Small intestine (tissue), 16 donors: ENCODE measurements around the gene PHACTR3. TPM values are rescaled to one million over a fixed set of nuclear protein-coding genes. Genes with fewer than 3 reads are reported as not detected.
"Not testable (repeated sequence)": the region's sequence is repeated elsewhere in the genome, so short reads cannot be mapped to it uniquely, and the experiment has no call there.

Experiments
- DNase-seq, 2 donors: peaks; one replicate each; pipeline versions ENCODE4 v3.0.0 to v3.0.0-alpha.2; 2013
- FAIRE-seq: peaks from 2 replicates; lab custom pipeline; 2012; peaks lifted over from hg19 to GRCh38; lab: Jason Lieb, UNC
- H3K27ac ChIP-seq, 3 donors: one replicate each; pipeline ENCODE4 v1.5.1; 2013; ENCODE audit warnings: low read length in 2 of 3, mild to moderate bottlenecking in 2 of 3, control low read depth in 1 of 3, inconsistent platforms in 1 of 3, low read depth in 1 of 3, moderate library complexity in 1 of 3
- H3K27me3 ChIP-seq, 3 donors: one replicate each; pipeline ENCODE4 v1.6.1; 2013; ENCODE audit warnings: low read length in 3 of 3, inconsistent platforms in 1 of 3; ENCODE audit not compliant: control insufficient read depth in 3 of 3, insufficient read depth in 3 of 3
- H3K36me3 ChIP-seq, 3 donors: one replicate each; pipeline ENCODE4 v1.6.1; 2013; ENCODE audit warnings: low read length in 3 of 3, inconsistent platforms in 1 of 3, low read depth in 1 of 3, mild to moderate bottlenecking in 1 of 3, moderate library complexity in 1 of 3; ENCODE audit not compliant: control insufficient read depth in 3 of 3, insufficient read depth in 2 of 3
- H3K4me1 ChIP-seq, 3 donors: one replicate each; pipeline ENCODE4 v1.6.1; 2013; ENCODE audit warnings: low read length in 2 of 3, inconsistent platforms in 1 of 3, low read depth in 1 of 3, mild to moderate bottlenecking in 1 of 3, moderate library complexity in 1 of 3; ENCODE audit not compliant: control insufficient read depth in 3 of 3, insufficient read depth in 2 of 3
- H3K4me3 ChIP-seq, 3 donors: one replicate each; pipeline ENCODE4 v1.5.1; 2013; ENCODE audit warnings: low read length in 3 of 3, control low read depth in 1 of 3, inconsistent platforms in 1 of 3, low read depth in 1 of 3, mild to moderate bottlenecking in 1 of 3, moderate library complexity in 1 of 3
- H3K9me3 ChIP-seq, 2 donors: one replicate each; pipeline ENCODE4 v1.6.1; 2013; ENCODE audit warnings: low read depth in 1 of 2, low read length in 1 of 2; ENCODE audit not compliant: control insufficient read depth in 2 of 2, insufficient read depth in 1 of 2
- WGBS, 3 donors: extraction: QIAGEN DNeasy Blood & Tissue Kit; methylation state at CpG; one replicate each; pipeline ENCODE4 v1.1.7; 2013; 5-methylcytosine and 5-hydroxymethylcytosine counted together
- long read RNA-seq, 10 donors: transcript quantifications; one replicate each; lab custom pipeline, GENCODE V29; 2026
- polyA plus RNA-seq, 4 donors: library from polyadenylated mRNA; stranded (reverse) in 3 of 4; unstranded in 1 of 4; fragments of 200-250 nt in 3 of 4; fragments of 120-200 nt in 1 of 4; gene quantifications; one replicate each; pipeline versions ENCODE4 v1.2.1 to v1.2.3, GENCODE V29; 2013
- donor health status: healthy with polysubstance abuse.
- donor health status: control.
- donor health status: control.
- donor health status: Bipolar disorder and iron deficiency.
- donor health status: healthy.

Gene PHACTR3
- 1 to 10 TPM; 1.9 to 7.1 (median 4.9) TPM for polyA plus RNA-seq
- long read RNA-seq, donor 1, partial matches to known transcripts: 0 of 1 reads
- long read RNA-seq, donor 1, other reads (novel, unspliced or antisense): 0 of 1 reads
- long read RNA-seq, donor 2, partial matches to known transcripts: 0 of 1 reads
- long read RNA-seq, donor 2, other reads (novel, unspliced or antisense): 0 of 1 reads
- long read RNA-seq, donor 3, partial matches to known transcripts: 0 of 1 reads
- long read RNA-seq, donor 3, other reads (novel, unspliced or antisense): 0 of 1 reads
- long read RNA-seq, donor 4: 0 reads
- long read RNA-seq, donor 5: 0 reads
- long read RNA-seq, donor 6, partial matches to known transcripts: 0 of 1 reads
- long read RNA-seq, donor 6, other reads (novel, unspliced or antisense): 0 of 1 reads
- long read RNA-seq, donor 7, partial matches to known transcripts: 5 of 10 reads
- long read RNA-seq, donor 7, other reads (novel, unspliced or antisense): 0 of 10 reads
- long read RNA-seq, donor 8: 0 reads
- long read RNA-seq, donor 9: 0 reads
- long read RNA-seq, donor 10, transcript PHACTR3-204 (13 exons, 2,728 nt): major isoform, 6 of 7 reads
- long read RNA-seq, donor 10, partial matches to known transcripts: 0 of 7 reads
- long read RNA-seq, donor 10, other reads (novel, unspliced or antisense): 0 of 7 reads

GRCh38 chr20:59603781-59604541 lies at the start of gene PHACTR3:
PHACTR3 (plus strand) TSS chr20:59604540; CDS start chr20:59605015, 475 bp downstream.
- 6 to 7% (median 7%) methylated on average over 29 to 40 of the region's 40 CpGs for WGBS, 3 donors
- H3K4me3 ChIP-seq: peak within 1 kb of the TSS in 2 of 3 donors; percentile 19 to 25
- H3K9me3 ChIP-seq: no peaks in the 10 kb centered on the region
- H3K4me1 ChIP-seq: no peaks in the 10 kb centered on the region
- FAIRE-seq (no peak), DNase-seq (peak in 1 of 2 donors; percentile 6)
- H3K27ac ChIP-seq: no peak within 1 kb of the TSS
- H3K36me3 ChIP-seq: no peaks in the 10 kb centered on the region
- peaks cover 4 to 52% (median 36%) of the 10 kb centered on the region in 3 donors for H3K27me3 ChIP-seq

- H3K4me1 ChIP-seq, H3K9me3 ChIP-seq, H3K4me3 ChIP-seq, H3K27me3 ChIP-seq, H3K27ac ChIP-seq, DNase-seq, H3K36me3 ChIP-seq, FAIRE-seq: not testable (repeated sequence)
- WGBS, 3 donors: 89 to 94% (median 91%) methylated on average over 25 to 26 of the region's 26 CpGs
These were observed 46.4 kb upstream of the PHACTR3 start for GRCh38 chr20:59557733-59558529.

GRCh38 chr20:59559024-59559817 lies 45.1 kb upstream of the PHACTR3 start:
- Histone ChIP-seq H3K4me3 (no peak overlapping the region), H3K36me3 (no peaks in the 10 kb centered on the region), H3K4me1 (no peaks in the 10 kb centered on the region), H3K9me3 (no peaks in the 10 kb centered on the region), H3K27me3 (no peaks in the 10 kb centered on the region), H3K27ac (no peak overlapping the region)
- FAIRE-seq (no peak), DNase-seq (no peak)
- 84 to 89% (median 86%) methylated on average over 14 of the region's 14 CpGs for WGBS, 3 donors

GRCh38 chr20:59559863-59560262 lies 44.5 kb upstream of the PHACTR3 start:
- Histone ChIP-seq H3K4me1 (no peaks in the 10 kb centered on the region), H3K9me3 (no peaks in the 10 kb centered on the region), H3K27me3 (no peaks in the 10 kb centered on the region), H3K4me3 (no peak overlapping the region), H3K36me3 (no peaks in the 10 kb centered on the region), H3K27ac (no peak overlapping the region)
- DNase-seq (no peak), FAIRE-seq (no peak)
- 82 to 87% (median 86%) methylated on average over 7 of the region's 7 CpGs for WGBS, 3 donors

- H3K4me3 ChIP-seq: no peak overlapping the region
- no peak overlapping the region for H3K27ac ChIP-seq
- DNase-seq (peak in 1 of 2 donors; percentile 13), FAIRE-seq (no peak)
- WGBS, 3 donors: 23 to 35% (median 30%) methylated on average over 7 of the region's 7 CpGs
- no peaks in the 10 kb centered on the region for H3K4me1 ChIP-seq
- no peaks in the 10 kb centered on the region for H3K27me3 ChIP-seq
- no peaks in the 10 kb centered on the region for H3K36me3 ChIP-seq
- H3K9me3 ChIP-seq: no peaks in the 10 kb centered on the region
These were observed 43.6 kb upstream of the PHACTR3 start for GRCh38 chr20:59560588-59561227.

GRCh38 chr20:59561228-59561605 lies 43.1 kb upstream of the PHACTR3 start:
- Histone ChIP-seq H3K4me1 (no peaks in the 10 kb centered on the region), H3K4me3 (no peak overlapping the region), H3K9me3 (no peaks in the 10 kb centered on the region), H3K27me3 (peaks cover 0 to 2% (median 0%) of the 10 kb centered on the region in 3 donors), H3K36me3 (no peaks in the 10 kb centered on the region), H3K27ac (no peak overlapping the region)
- DNase-seq: no peak
- 46 to 68% (median 49%) methylated on average over 4 of the region's 4 CpGs for WGBS, 3 donors
- no peak for FAIRE-seq

GRCh38 chr20:59561614-59562277 lies 42.6 kb upstream of the PHACTR3 start:
- no peaks in the 10 kb centered on the region for H3K4me1 ChIP-seq
- H3K9me3 ChIP-seq: no peaks in the 10 kb centered on the region
- DNase-seq (no peak), FAIRE-seq (no peak)
- no peaks in the 10 kb centered on the region for H3K36me3 ChIP-seq
- 75 to 76% (median 76%) methylated on average over 5 of the region's 5 CpGs for WGBS, 3 donors
- no peak overlapping the region for H3K4me3 ChIP-seq
- H3K27ac ChIP-seq: no peak overlapping the region
- H3K27me3 ChIP-seq: peaks cover 0 to 2% (median 0%) of the 10 kb centered on the region in 3 donors
